NCI-H1436 treated with DMSO at 0.1 percent for 48 hours (cell line): ENCODE measurements around the gene ERC2.

Experiments used
- DNase-seq: peaks from one replicate; lab custom pipeline; 2025; lab: John Stamatoyannopoulos, UW

Gene ERC2

DNA sequence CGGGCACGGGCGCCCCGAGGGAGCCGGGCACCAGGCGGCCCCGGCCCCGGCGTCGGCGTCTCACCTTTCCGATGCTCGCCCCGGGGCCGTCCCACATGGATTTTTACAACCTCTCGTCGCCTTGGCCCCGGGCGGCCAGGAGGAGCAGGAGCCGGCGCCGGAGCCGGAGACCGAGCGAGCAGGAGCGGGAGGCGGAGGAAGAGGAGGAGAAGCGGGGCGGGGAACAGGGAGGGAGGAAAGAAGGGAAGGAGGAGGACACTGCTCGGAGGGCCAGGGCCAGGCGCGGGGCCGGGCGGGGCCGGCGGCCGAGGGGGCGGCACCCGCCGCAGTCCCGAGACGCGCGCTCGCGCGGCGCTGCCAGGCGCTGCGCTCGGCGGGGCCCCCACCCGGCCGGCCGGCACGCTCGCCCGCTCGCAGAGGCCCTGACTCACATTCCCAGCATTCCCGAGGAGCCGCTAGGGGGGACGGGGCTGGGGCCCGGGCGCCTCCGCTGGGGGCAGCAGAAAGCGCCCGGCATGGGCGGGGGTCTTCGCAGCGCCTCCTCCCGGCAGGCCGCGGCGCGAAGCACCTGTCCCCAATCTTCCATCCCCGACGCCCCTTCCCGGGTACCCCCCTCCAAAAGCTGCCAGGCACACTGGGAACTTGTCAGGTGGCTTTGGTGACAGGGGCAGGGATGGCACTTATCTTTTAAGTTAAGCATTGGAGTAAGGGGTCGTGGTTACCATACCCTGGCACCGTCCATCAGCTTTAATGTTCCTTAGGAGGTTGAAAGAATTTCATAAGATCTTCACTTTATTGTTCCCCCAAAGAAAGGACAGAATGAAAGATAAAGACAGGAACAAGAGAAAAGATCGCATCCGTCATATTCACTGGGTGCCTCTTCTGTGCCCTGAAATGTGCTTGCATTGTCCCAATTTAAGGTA is at the start of gene ERC2:
ERC2 (minus strand) TSS at position 284 of the 923 bp plus-strand sequence.
- DNase-seq, result no peak

DNA sequence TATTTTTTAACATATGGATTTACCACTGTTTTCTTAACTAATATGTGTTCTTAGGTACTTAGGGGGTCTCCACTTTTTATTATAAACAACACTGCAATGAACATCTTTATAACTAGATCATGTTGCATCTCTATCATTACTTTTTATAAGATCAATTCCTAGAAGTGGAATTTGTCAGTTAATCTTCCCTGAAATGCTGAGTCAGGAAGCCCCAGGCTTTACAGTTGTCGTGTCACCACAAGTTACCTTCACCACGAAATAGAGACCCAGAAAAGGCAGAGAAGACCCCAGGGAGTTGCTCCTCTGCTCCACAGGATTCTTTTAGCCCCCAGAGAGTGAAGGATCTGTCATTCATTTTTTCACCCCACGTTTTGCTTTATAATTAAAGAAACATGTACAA is 34.5 kb upstream of the ERC2 start:
- no peak for DNase-seq

DNA sequence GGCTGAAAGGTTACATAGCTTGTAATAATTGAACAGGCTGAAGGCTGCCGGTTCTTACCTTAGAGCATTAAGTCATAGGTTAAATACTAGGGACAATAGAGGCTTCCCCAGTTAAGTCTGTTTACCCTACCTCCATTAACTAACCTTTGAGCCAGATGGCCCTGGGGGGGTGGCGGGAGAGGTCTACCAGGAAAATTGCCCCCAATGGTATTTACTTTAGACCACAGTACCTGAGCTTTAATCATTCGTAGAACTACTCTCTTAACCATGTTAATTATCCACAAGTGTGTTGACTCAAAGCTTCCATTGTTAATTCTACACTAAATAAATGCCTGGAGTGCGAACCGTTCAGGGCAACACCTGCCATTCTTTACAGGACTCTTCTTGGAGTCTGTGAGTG is 28.1 kb upstream of the ERC2 start:
- DNase-seq, result peak; percentile 64

DNA sequence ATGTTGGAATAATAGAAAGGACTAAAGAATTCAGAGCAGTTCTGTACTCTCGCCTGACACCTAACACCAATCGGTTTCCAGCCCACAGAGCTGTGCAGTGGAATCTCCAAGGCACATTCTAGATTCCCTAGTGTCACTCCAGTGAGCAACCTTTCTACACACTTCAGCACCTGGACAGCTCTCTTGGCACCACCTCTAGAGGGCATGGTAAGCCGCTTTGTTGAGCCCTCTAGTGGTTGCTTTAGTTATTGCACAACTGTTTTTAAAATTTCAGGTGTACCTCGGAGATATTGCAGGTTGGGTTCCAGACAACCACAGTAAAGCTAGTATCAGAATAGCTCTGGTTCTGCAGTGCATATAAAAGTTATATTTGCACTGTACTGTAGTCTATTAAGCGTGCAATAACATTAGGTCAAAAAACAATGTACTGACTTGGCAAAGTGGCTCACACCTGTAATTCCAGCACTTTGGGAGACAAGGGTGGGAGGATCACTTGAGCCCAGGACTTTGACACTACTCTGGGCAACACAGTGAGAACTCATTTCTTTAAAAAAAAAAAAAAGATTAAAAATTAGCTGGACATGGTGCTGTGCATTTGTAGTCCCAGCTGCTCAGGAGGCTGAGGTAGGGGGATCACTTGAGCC is 26.5 kb upstream of the ERC2 start:
- peak; percentile 9 for DNase-seq

DNA sequence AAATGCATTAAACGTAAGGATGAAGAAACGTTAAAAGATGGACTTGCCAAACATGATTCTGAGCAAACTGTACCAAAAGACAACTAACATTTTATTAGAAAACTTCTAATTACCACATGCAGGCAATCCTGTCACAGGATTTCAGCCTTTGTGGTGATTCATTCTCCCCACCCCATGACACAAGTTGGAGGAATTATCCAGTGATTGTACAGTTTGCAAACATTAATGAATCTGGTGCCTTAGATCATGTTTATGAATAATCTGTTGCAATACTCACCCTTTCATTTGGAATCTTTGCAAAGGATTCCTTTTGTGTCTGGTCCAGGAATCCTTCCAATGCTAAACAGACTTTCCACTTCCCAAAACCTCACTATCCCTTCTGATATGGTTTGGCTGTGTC is 23.3 kb upstream of the ERC2 start:
- DNase-seq, result no peak

DNA sequence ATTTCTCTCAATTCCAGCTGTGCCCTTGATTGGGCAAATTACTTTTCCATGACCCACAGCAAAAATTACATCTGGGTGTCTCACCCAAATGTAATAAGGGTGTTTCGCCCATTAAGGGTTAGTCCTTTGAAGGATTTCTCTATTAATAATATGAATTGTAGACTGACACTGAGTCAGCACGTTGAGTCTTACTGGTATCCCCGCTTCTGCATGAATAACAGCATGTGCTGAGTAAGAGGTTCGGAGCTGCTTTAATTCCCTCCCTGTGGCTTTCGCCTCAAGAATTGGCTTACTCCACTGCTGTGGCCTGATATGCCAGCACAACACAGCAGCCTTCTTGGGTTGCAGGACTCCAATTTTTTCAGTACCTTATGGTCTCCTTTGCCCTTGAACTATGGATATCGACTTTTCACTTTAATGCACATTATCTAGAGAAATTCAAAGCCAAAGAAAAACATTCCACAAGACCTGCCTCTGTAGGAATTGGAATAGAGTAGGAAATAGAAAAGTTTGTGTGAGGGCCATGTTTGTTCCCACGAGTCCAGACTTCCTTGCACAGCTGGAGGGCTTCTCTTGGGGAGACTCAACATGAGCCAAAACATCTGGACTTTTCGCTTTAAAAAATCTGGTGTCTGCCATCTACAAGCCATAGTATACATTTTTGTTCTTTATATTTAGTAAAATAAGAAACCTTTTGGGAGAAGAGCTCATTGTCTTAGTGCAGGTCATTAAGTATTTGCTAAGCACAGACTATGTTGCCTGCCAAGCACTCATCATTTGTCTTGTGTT is 20.7 kb upstream of the ERC2 start:
- DNase-seq, result no peak

DNA sequence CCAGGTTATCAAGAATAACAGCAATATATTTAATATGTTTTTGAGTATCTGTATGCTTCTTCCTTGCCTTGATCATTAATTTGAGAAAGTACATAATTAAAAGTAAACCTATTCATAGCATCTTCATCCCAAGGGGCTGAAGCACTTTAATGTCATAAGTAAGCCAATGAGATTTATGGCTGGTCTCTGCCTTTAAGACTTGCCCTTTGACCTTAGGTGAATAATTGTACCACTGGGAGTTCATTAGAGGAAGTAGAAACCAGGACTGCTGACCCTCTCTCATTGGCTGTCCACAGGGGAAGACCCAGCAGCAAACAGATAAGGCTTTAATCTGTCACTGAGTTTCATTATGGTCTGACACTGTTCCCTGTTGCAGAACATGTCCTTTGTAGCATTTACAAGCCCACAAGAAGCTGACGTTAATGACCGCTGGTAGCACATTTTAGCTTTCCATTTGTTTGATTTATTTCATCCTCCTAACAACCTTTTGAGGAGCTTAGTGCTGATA is 16.3 kb upstream of the ERC2 start:
- no peak for DNase-seq

DNA sequence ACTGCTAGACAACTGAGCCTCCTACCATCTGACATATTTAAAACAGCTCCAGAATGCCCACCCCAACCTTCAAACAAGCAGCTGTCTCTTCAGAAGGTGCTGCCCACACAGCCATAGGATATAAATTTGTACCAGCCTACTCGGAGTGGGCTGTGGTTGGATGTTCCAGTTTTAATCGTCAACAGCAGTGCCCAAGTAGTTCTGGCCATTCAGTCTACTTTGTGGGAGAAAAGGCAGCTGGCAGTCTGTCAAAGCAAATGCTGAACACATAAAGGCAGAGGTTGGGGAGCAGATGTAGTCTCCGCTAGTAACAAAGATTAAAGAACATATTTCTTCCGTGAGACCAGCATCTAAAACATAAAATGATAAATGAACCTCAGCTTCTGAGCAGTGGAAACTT is 15.9 kb upstream of the ERC2 start:
- no peak for DNase-seq

DNA sequence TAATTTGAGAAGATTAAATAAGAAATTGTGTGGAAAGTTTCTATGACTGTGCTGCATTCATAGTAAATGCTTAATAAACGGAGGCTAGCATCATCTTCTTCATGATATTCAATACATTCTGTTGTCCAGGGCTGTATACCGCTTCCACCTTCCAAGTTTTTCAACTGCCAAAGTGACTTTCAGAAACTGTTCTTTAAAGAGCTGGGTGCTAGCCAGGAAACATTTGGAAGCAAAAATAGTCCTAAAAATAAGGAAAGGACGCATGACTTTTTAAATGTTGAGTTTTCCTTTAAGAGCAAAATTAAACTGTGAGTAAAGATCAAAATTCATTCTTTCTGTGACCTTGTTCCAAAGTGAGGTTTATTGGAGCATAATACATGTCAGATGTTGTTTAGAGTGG is 9.4 kb upstream of the ERC2 start:
- no peak for DNase-seq

DNA sequence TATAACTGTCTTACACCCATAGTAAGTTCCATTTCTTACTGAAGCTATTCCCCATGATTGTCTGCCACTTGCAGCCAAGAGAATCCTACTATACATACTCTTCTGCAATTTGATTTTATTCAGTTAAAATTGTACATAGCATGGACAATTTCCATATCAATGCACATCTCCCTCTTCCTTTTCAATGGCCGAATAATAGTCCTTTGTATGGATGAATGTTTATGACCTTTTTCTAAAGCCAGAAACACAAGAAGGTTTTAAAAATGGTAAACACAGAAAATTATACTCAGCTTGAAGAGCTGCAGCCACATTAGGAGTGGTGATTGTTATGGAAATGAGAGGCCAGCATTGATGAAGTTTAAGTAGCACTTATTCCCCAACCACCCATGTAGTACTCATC is 8.5 kb upstream of the ERC2 start:
- no peak for DNase-seq

DNA sequence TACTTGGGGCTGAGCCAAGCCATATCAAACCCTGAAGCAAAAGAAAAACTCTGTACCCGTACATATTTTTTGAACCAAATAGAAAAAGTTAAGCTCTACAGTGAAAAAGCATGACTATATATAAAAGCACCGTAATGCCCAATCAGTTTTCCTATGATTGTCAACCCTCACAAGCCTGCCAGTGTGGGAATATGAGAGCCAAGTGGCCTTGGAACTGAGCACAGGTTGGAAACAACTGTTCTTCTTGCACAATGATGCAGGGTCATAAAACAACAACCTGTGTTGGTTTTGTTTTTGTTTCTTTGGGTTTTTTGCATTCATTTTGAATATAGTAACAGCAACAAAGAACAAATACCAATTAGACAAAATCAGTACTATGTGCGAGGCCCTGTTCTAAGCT is 3.5 kb upstream of the ERC2 start:
- DNase-seq, result no peak

DNA sequence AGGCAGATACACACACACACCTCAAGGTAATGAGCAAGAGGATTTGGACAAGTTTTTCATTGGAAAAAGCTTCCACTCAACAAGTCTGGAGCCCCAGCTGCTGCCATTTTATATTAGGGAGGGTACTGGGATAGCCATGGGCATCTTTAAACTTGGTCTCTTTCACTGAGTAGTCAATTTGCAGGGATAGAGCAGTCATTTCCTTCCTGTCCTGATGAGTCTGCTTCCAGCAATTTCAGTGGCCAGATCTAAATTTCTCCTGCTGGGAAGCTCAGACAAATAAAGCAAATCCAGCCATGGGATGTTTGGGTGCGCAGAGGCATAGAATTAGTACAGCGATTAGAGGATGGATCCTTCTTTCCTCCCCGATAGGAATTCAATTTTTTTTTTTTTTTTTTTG is 874 bp upstream of the ERC2 start:
- no peak for DNase-seq

DNA sequence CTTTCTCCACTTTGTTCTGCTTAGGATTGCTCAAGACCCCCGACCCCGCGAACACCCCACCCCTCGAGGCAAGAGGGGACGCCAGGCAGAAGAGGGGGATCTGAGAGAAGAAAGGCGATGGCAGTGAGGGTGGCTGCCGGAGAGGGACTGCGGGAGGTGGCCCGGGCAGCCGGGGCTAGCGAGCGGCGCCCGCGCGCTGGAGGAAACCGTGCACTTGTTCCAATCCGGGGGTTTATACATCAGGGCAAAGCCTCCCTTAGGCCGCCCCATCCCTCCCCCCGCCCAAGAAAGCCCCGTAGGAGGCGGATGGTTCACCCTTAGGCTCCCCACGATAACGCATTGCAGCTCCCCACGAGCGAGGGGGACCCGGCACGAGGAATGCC is 475 bp downstream of the ERC2 start:
- DNase-seq, result no peak

DNA sequence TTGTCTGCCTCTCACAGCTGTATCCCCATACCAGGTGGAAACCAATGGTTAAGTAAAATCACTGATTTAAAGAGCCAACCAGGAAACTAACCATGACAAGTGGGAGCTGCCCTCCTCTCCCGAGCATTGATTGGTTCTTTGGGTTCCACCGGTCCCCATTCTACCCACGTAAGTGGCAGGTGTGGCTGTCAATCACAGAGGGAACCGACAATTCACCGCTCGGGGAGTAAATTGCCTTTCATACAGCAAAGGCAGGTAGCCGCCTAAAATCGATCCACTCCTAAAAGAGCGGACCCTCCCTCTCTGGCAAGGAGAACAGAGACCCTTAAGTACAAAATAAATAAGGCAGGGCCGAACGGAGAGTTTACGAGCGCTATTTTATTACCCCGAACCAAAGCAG is 1.2 kb downstream of the ERC2 start:
- DNase-seq, result peak; percentile 53

DNA sequence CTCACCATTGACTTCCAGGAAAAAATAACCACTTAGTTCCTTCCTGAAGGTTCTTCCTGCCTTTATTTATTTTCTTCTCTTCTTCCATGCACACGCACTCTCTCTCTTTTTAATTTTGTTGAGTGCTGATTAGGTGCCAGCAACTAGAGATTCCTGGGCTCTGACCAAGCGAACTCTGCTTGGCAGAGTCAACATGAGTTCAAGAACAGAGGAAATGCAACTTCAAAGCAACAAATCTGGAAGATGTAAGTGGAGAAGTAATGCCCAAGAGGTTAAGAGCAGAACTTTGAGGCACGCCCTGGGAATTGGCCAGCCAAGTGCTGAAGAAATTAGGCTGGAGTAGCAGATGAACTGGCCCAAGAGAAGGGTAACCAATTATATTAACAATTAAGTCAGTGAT is 8.5 kb downstream of the ERC2 start:
- no peak for DNase-seq

DNA sequence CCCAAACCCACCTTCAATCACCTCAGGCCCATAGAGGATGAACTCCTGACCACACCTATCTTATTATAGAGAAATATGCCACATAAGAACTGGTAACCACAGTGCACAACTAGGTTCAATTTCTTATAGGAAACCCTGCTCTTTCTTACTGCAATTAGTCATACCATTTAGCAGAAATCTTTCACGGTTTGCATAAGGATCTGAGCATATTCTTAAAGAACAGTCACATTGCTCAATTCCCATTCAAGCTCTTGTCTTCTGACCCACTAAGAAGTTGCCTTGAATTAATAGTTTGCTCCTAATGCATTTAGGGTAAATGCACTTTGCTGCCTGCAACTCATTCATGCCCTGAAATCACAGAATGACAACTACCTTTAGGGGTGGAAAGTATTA is 9.2 kb downstream of the ERC2 start:
- no peak for DNase-seq

DNA sequence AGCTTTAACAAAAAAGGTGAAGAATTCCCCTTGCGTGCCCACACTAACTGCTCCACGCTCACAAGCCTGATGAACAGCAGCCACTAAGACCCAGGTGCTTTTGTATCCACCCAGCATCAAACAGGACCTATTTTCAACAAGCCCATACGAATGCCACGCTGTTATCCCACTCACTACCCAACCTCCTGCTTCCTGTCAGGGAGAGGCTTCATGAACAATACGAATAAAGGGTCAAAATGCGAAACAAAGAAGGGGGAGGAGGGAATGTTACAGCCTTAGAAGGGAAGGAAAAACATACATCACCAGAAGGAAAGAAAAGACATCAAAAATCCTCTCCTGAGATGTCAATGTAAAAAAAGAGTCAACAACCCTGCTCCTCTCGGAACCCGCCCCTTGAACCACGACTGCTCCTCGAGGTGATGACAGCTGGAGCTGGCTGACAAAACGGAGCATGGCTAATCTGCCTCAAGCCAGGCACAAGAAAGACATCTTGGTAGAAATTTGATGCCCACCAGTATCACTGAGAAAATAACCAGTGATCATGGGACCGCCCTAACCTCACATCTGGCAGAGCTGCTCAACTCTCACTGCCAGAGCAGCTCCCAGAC is 9.7 kb downstream of the ERC2 start:
- no peak for DNase-seq

DNA sequence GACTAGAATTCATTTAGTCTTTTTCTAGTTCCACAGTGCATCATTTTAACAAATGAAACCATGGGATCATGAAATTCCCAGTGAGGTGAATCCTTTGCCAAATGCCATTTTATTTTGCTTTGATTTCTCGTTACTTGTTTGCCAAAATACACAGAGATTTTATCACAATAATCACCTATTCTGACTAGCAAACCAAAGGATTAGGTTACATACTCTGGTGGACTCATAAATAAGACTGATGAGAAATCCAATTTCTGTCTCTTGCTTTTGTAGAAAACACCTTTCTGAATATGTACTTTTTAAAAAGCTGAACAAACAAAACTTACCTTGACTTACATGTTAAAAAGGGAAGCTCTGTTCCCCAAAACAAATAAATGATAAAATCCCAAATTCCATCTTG is 12.2 kb downstream of the ERC2 start:
- no peak for DNase-seq

DNA sequence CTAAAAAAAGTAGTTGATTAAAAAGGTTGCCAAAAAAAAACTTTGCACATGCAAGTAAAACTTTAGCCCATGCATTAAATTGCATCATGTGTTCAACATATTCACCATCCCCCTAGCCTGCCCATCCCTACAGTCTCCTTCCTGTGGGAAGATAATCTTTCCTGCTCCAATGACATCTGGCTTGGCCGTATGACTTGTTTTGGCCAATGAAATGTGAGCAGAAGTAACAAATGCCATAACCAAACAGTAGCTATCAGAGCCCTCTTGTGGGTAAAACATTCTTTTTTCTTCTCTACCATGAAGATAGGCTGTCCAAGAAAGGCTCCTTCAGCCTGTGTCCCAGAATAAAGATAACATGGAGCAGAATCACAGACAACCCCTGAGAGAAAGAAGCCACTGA is 15.3 kb downstream of the ERC2 start:
- DNase-seq, result no peak

DNA sequence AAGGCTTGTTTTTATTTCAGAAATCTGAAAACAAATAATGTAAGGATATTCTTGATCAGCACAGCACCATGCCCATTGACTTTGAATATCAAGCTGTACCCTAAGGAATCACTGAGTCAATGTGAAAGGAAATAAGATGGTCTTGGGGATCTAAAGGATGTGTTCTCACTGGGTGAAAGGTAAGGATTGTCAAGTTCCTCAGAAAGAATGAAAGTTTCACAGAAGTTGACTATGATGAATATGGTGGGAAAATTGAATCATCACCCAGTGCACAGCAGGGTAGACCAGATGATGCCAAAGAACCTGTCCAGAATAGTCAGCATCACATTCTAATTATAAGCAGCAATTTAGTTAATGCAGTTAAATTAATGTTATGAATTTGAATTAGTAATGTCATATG is 16.2 kb downstream of the ERC2 start:
- no peak for DNase-seq

DNA sequence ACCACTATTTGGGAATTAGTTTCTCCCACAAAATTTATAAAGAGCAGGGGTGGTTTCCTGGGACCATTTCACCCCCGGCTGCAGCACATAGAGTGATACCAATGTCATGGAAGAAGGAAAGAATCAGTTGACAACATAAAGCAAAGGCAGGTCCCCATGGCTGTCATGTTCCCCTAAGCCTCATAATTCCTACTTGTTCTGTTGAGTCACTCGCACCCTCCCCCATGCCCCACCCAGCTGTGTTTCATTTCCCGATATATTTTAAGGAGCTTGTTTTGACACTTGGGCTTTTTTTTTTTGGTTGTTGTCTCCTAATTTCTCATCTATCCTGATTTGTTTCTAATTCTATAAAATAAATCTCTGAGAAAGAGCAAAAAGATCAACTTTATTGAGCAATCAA is 24.9 kb downstream of the ERC2 start:
- no peak for DNase-seq

DNA sequence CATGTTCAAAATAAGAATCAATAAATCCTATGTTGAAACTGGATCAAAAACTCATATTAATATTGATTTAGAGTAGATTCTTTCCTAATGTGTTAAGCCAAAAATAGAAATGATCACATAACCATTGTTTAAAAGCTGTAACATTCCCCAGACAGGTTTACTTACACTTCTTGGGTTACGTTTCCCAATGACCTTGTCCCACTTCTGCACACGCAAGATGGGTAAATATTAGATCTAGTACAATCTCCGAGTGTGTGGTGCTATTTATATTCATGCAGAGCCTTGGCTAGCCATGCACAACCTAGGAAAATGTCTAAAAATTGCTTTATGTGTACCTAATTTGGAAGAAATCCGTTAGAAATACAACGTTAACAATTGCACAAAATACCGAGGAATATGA is 39.6 kb downstream of the ERC2 start:
- no peak for DNase-seq
